Measurements from ENCODE around the gene PRAME.
"Not testable (repeated sequence)": the region's sequence is repeated elsewhere in the genome, so short reads cannot be mapped to it uniquely, and the experiment has no call there.

PRAME gene

DNA sequence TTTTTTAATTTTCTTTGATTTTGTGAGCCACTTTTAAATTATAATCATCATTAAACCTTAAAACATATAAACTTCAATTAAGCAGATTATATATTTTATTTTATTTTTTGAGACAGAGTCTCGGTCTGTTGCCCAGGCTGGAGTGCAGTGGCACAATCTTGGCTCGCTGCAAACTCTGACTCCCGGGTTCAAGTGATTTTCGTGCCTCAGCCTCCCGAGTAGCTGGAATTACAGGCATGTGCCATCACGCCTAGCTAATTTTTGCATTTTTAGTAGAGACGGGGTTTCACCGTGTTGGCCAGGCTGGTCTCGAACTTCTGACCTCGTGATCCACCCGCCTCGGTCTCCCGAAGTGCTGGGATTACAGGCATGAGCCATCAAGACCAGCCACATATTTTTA lies 22.5 kb upstream of the PRAME start:
- FAIRE-seq: not testable (repeated sequence)

DNA sequence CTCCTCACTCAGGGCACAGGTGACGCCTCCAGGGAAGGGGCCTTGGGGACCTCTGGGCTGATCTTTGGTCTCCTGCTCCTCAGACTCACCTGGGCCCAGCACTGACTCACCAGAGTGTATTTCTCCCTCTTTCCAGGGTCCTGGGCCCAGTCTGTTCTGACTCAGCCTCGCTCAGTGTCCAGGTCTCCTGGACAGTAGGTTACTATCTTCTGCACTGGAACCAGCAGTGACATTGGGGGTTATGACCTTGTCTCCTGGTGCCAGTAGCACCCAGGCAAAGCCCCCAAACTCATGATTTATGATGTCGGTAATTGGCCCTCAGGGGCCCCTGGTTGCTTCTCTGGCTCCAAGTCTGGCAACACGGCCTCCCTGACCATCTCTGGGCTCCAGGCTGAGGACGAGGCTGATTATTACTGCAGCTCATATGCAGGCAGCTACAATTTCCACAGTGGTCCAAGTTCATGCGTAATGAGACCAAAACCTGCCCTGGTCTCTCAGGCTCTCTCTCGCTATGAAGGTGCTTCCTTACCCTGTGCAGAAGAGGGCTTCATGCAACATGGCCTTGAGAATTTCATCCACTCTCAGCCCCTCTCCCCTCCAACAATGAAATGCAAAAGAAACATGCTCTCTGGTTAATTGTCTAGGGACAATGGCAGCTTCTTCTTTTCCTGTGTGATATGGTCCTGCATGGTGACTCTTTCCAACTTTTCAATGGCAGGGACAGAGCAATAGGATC lies 21.0 kb upstream of the PRAME start:
- no peak for DNase-seq (ENCODE audit: insufficient read length, low spot score)
- no peak for FAIRE-seq

More for the DNA sequence above, 22.5 kb upstream of the PRAME start:
- not testable (repeated sequence) for DNase-seq (ENCODE audit: insufficient read length, low spot score)

DNA sequence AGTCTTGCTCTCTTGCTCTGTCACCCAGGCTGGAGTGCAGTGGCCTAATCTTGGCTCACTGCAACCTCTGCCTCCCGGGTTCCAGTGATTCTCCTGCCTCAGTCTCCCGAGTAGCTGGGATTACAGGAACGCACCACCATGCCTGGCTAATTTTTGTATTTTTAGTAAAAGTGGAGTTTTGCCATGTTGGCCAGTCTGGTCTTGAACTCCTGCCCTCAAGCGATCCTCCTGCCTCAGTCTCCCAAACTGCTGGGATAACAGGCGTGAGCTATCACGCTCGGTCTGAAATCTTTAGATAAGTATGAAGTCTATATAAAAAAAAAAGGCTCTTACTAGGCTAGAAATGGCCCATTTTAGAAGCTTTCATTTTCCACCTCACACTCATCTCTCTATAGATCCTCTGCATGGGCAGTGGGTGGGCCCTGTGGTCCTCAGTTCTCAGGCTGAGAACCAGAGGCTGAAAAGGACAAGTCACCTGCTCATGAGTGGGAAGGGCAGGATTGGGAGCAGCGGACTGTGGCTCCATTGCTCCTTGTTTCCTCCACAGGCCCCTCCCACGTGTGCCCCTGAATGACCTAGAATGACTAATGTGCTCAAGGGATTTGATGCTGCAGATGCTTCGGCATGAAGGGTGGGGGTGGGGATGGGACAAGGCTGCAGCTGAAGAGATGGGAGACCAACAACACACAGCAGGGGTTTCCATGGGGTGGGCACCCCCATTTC lies 19.8 kb upstream of the PRAME start:
- no peak for FAIRE-seq
- no peak for DNase-seq (ENCODE audit: insufficient read length, low spot score)

DNA sequence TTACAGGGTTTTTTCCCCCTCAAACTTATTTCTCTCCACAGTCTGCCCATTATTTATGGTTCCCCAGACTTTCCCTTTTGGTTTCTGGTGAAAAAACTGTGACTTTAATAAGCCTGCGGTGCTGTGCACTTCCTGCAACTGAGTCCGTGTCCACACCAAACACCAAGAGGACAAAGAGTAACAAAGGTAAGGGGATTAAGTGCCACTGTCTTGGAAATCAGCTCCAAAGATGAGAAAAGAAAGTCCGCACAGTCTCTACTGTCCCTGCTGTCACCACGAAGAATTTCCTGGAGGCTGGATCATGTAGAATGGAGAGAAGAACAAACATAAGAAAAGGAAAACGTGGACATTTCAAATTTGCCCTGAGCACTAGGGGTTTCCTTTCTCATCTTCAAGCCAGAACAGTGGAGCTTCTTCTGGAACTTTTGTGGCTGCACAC lies 17.9 kb upstream of the PRAME start:
- DNase-seq (ENCODE audit: insufficient read length, low spot score) (no peak), FAIRE-seq (no peak)

DNA sequence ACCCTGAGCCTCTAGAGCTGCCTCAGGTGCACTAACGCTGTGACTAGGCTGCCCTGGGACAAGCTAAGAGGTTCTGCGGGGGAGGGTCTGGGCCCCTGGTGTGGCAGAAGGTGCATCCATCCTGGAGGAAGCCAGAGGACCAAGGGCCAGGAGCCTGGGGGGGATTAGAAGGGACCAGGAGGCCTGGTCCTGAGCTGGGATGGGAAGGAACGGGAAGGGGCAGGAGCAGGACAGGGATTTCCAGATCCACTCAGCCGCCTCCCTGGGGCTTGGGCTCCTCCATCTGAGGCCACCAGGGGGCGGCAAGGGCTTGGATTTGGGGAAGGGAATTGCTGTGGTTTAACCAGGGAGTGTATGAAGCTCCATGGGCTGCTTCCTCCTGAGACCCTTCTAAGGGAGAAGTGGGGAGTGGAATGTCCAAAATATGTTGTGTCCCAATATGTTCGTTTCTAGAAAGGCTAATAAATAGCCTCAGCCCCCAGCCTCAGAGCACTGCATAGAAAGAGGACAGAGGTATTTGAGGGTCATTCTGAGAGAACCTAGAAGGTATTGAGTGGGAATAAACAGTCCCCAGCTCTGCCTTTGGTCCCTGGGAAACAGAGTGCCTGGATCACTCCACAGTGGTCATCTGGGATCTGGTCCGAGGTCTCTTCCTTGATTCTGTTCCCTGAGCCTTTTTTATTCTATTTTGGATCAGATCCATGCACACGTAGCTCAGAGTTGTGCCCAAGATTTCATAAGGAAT lies 17.4 kb upstream of the PRAME start:
- FAIRE-seq (no peak), DNase-seq (ENCODE audit: insufficient read length, low spot score) (peak; percentile 35)

DNA sequence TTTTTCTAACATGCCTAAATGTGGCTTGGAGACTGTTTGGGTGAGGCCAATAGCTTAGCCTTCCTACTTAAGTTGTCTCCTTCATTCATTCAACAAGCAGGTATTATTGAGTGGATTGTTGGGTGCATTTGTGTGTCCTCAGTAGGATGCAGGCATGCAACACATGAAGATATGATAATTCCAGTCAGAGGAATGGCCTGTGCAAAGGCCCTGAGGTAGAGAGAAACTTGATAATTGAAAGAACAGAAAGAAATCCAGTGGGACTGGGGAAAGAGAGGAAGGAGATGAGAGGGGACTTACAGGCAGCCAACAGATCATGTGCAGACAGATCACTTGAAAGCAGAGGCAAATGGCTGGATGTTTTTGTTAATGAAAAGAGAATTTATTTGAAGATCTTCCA lies 15.3 kb upstream of the PRAME start:
- FAIRE-seq (no peak), DNase-seq (ENCODE audit: insufficient read length, low spot score) (no peak)

DNA sequence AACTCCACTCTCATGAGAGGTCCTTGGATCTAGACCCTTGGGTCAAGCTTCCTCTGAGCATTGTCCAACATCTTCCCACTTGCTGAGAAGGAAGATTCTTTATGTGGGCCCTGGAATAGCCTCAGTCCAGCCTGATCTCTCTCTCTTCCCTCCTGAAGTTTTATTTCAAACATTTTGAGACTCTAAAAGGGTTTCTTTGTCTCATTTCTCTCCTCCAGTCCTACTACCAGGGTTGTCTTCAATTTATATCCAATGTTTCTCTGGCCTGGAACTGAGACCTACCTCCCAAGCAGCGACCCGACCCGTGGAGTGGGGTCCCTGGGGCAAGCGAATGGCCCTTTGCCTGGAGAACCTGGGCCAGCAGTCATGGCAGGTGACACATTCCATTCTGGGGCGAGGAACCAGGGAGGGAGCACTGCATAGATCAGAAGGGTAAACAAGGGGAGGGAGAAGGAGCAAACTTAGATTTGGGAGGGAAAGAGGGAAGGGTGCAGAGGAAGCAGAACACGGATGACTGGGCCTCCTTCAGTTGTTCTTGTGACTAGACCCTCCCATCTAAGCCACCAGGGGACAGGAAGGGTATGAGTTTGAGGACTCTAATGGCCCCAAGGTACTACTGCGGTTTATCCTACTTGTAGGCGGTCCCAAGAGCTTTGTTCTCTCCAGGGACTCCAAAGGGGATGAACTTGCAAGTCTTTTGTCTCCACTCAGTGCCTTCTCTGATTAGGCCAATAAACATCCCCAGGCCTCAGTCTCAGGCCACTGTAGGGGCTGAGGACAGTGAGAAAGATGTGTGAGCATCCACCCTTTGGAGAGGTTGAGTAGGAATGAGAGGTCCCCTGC lies 14.2 kb upstream of the PRAME start:
- DNase-seq (ENCODE audit: insufficient read length, low spot score): no peak
- no peak for FAIRE-seq

DNA sequence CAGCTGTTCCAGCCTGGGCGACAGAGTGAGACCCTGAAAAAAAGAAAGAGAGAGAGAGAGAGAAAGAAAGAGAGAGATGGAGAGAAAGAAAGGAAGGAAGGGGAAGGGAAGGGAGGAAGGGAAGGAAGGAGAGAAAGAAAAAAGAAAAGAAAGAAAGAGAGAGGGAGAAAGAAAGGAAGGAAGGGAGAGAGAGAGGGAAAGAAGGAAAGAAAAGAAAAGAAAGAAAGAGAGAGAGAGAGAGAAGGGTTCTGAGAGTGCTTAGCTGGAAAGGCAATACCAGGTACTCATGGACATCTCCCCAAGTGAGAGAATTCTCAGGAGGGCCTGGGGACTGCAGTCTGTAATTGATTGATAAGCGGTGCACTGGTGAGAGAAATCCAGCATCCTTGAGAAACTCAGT lies 12.8 kb upstream of the PRAME start:
- DNase-seq (ENCODE audit: insufficient read length, low spot score): no peak

DNA sequence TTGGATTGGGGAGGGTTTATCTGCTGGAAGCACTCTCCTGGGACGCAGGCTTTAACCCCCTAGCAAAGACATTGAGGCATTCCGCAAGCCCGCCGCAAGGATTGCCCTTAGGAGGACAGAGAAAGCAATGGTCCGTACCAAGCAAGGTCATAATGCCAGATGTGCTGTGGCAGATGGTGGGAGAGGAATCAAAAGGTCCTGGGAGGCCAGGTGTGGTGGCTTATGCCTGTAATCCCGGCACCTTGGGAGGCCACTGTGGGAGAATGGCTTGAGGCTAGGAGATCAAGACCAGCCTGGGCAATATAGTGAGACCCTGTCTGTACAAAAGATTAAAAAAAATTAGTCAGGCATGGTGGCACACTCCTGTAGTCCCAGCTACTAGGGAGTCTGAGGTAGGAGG lies 12.4 kb upstream of the PRAME start:
- no peak for DNase-seq (ENCODE audit: insufficient read length, low spot score)
- FAIRE-seq: no peak

More for the DNA sequence above, 12.8 kb upstream of the PRAME start:
- FAIRE-seq: no peak

DNA sequence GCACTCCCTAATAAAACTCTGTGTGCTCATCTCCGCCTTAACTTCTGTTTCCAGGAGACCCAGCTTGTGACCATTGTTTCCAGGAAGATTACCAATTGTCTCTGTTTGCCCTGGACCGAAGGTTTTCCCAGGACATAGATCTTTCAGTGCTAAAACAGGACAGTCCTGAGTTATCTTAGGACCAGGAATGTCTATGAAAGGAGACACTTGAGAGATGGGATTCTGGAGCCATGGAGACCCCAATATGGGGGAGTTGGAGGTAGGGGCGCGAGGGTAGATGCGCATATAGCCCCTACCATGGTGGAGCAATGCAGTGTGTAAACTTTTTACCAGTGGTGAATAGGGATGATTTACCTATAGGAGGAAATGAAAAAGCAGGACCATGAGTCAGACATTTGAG lies 10.2 kb upstream of the PRAME start:
- no peak for FAIRE-seq
- DNase-seq (ENCODE audit: insufficient read length, low spot score): no peak

DNA sequence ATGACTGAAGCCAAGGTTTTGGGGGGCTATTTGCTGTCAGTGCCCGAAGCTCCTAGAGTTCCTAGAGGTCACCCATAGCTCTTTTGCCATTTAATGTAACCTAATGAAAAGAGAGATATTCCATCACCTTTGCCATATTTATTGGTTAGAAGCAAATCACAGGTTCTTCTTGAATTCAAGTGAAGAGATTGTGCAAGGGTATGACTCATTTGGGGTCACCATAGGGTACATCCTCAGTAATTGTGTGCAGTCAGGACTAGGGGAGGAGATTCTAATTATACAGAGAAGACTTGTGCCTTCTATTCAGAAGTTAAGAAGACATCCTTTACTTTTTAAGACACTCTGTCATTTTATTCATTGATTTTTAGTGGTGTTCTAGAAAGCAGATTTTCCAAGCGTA lies 6.9 kb upstream of the PRAME start:
- no peak for FAIRE-seq
- DNase-seq (ENCODE audit: insufficient read length, low spot score): no peak

DNA sequence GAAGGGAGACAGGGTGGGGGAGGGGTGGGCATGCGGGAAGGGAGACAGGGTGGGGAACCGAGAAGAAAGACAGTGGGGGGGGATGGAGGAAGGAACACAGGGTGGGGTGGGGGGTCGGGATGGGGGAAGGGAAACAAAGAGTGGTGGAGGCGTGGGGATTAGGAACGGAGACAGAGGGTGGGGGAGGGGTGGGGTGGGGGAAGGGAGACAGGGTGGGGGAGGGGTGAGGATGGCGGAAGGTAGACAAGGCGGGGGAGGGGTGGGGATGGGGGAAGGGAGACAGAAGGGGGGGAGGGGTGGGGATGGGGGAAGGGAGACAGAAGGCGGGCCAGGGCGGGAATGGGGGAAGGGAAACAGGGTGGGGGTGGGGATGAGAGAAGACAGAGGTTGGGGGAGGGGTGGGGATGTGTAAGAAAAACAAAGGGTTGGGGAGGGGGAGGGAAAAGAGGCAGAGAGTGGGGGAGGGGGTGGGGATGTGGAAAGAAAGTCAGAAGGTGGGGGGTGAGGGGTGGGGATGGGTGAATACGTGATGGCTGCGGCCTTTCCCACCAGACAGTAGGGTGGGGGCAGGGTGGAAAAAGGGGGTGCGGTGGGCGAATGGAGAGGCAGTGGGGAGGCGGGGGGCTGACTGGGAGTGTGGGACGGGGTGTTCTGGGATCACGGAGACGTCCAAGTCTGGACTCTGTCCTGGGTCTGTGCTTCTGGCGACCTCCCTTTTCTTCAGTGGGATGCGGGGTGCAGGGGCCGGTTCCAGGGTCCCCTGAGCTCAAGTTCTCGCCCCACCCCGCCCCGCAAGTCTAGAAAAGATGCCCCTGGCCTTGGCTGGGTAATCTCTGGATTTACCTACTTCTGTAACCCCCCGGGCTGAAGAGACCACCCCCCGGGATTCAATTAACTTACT lies 744 bp downstream of the PRAME start:
- DNase-seq (ENCODE audit: insufficient read length, low spot score): no peak
- no peak for FAIRE-seq

DNA sequence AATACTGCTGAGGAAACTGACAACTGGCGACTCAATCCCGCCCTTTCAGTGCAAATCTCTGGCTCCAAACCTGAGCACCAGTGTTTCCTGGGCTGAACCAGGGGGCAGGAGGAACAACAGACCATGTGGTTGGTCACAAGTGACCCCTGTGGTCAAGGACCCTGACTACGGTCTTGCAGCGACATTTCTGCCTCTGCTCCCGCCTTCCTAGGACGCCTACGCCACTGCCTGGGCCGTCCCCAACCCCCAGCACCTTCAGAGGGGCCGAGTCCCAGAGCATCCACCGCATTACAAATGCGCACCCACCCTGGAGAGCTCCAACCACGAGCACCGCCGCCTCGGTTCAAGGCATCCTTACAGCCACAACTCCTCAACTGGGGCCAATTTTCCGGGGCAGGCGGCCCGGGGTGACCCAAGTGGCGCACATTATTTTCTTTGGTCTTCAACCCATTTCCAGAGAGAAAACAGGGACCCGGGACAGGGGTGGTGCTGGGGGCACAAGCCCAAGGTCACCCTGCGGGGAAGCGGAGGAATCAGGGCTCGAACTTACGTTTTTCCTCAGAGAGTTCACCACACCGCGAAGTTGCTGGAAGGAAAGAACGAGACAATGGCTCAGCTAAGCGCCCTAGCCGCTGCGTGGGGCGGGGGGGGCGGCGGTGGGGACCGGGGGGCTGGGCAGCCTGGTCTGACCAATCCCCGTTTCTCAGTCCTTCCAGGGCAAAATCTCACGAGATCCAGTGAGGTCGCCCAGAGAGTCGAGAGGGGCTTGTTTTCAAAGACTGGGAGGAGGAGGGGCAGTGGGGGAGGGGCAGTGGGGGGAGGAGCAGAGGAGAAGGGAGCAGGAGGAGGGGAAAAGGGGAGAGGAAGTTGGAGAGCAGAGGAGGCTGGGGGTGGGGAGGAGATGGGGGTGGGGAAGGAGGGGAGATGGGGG lies 1.8 kb downstream of the PRAME start:
- no peak for DNase-seq (ENCODE audit: insufficient read length, low spot score)
- no peak for FAIRE-seq

DNA sequence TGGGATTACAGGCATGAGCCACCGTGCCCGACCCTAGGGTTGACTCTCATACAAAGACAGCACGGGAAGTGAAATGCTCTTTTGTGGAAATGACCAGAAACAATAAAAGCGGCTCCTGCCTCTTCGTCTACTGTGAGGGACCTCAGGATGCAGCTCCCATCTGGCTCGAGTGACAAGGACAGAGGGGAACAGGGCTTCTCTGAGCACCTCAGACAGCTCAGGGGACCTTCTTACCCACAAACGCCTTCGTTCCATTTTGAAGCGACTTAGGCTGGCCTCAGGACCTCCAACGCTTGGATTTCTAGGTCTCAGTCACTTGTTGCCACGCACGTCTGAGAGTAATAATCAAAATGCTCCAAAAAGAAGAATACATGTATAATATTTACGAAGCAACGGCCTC lies 2.5 kb downstream of the PRAME start:
- DNase-seq (ENCODE audit: insufficient read length, low spot score): no peak
- no peak for FAIRE-seq

DNA sequence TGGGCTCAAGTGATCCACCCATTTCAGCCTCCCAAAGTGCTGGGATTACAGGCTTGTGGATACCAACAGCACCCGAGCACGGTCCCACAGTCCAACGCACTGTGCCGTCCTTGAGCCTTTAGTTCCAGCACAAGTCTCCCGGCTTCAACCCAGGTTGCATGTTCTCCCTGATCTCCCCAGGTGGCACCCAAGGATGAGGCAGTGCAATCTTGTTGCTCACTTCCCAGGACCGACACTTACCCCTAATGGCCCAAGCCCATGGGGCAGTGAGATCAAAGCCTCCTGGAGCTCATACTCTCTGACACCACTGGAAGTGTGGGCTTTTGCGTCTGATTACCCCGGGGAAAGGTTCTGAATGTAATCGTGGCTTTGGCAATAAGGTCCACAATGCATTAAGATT lies 3.5 kb downstream of the PRAME start:
- FAIRE-seq (no peak), DNase-seq (ENCODE audit: insufficient read length, low spot score) (no peak)

DNA sequence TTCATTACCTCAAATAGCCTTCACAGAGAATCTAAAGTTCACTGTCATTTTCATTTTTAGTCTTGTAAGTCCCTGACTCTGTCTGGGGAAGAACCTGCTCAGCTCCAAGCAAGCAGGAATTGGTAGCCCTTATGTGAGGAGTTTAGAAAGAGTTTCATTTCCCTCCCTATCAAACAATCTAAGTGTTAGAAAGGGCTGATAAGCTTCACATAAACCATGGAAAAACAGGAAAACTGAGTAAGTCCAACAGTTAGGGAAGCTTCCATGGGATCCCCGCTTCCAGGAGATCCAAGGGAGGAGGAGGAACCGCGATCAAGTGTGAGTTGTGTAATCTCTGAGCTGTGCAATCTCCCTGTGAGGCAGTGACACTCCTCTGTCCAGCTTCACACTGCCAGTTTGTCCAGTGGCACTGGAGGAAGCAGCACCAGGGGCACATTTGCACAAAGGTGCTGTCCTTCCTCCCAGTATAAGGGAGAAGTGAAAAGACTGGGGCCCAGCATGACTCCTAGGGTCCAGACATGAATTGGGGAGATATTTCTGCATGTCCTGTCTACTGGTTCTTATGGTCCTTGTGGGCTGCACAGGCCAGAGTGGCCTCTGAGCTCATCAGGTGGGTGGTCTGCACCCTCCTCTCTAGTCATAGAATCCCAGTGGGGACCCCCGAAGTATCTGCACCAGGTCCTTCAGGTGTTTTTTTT lies 4.3 kb downstream of the PRAME start:
- no peak for FAIRE-seq

DNA sequence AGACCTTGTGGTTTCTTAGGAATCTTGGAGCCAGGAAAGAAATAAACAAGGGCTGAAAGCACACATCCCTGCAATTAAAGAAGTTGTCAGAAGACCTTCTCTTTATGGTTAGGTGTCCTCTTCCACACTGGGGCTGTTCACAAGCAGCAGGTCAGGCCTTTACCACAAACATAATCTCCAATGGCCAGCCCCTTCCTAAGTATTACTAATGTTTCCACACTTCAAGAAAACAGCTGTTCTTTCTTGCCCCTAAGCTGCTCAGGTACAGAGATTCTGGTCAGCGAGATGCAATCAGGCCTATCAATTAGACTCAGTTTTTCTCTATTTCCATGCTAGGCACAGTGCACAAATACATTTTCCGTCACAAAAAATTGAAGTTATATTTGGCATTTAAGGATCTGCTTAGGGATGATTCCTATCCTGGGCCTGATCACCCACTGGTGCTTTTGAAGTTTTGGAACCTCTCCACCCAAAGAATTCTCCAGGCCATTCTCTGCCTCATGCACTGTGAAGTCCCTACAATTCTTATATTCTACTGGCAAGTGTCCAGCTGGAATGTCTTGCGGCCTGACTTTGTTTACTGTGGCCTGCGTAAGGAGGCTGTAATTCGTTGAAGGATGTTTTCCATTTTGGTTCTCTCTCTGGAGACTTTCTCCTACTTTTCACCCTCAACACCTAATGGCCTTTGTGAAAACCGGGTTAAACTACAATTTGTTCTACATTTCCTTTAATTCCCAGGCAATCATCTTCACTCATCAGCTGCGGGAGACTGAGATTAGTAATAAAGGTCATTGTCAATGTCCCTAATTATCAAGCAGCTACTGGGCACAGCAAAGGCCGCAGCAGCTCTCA lies 5.1 kb downstream of the PRAME start:
- FAIRE-seq (no peak), DNase-seq (ENCODE audit: insufficient read length, low spot score) (no peak)

More for the DNA sequence above, 4.3 kb downstream of the PRAME start:
- DNase-seq (ENCODE audit: insufficient read length, low spot score): no peak

All from HTR-8/SVneo (cell line).